Measurements from ENCODE around the gene CNTNAP4.

The CNTNAP4 gene

DNA sequence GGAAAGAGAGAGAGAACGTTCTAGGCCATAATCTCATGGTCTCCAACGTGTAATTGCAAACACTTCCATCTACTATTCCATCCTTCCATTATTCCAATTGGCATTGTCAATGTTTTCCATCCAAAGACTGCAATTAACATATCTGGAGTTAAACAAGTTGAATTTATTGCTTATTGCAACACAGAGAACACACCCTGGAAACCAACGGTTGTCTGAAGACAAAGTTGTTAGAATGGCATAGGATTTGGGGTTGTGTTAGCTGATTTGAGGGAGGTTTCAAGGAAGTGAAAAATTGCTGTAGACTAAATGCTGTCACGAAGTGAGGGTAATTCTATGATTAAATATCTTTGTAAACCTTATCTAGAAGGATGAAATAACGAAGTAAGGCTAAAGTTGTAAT, 178.8 kb downstream of the CNTNAP4 start:
- Histone ChIP-seq H3K27me3 (replicated peaks) (no peaks in the 10 kb centered on the region), H3K27ac (no peak overlapping the region), H3K36me3 (replicated peaks) (no peaks in the 10 kb centered on the region), H3K4me3 (ENCODE audit: low read depth, low read length) (no peak overlapping the region)
- TF ChIP-seq, protein P1, sequence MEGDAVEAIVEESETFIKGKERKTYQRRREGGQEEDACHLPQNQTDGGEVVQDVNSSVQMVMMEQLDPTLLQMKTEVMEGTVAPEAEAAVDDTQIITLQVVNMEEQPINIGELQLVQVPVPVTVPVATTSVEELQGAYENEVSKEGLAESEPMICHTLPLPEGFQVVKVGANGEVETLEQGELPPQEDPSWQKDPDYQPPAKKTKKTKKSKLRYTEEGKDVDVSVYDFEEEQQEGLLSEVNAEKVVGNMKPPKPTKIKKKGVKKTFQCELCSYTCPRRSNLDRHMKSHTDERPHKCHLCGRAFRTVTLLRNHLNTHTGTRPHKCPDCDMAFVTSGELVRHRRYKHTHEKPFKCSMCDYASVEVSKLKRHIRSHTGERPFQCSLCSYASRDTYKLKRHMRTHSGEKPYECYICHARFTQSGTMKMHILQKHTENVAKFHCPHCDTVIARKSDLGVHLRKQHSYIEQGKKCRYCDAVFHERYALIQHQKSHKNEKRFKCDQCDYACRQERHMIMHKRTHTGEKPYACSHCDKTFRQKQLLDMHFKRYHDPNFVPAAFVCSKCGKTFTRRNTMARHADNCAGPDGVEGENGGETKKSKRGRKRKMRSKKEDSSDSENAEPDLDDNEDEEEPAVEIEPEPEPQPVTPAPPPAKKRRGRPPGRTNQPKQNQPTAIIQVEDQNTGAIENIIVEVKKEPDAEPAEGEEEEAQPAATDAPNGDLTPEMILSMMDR (IDR thresholded peaks at IDR 0.05; ENCODE audit: low read depth, low read length, missing control alignments), result no peak
- in situ Hi-C loops (cut with HindIII; ENCODE audit: low pct_ligation_motif_present, low sequenced_read_pairs), result no loop called here
- no peak for DNase-seq

- Histone ChIP-seq H3K4me3 (ENCODE audit: low read depth, low read length) (no peak overlapping the region), H3K27me3 (replicated peaks) (no peaks in the 10 kb centered on the region), H3K36me3 (replicated peaks) (no peaks in the 10 kb centered on the region), H3K27ac (no peak overlapping the region)
- TF ChIP-seq, protein P1 (IDR thresholded peaks at IDR 0.05; ENCODE audit: low read depth, low read length, missing control alignments), result no peak
- in situ Hi-C loops (cut with HindIII; ENCODE audit: low pct_ligation_motif_present, low sequenced_read_pairs), result no loop called here
- no peak for DNase-seq
These were observed 181.9 kb downstream of the CNTNAP4 start for GRCh38 chr16:76459111-76459510.

DNA sequence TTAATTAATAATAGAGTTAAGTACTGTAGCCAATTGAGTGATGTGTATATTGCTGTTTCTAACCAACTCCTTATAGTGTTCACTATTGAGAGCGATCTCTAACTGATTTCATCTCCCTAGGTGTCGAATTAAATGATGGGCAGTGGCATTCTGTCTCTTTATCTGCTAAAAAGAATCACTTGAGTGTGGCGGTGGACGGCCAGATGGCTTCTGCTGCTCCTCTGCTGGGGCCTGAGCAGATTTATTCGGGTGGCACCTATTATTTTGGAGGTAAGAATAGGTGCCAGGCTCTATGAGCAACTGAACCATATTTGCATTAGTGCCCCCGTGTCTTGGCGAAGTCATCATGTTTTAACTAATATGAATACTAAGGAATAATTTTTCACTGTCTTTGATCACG, 184.6 kb downstream of the CNTNAP4 start:
- Histone ChIP-seq H3K27ac (no peak overlapping the region), H3K4me3 (ENCODE audit: low read depth, low read length) (no peak overlapping the region), H3K36me3 (replicated peaks) (no peaks in the 10 kb centered on the region), H3K27me3 (replicated peaks) (no peaks in the 10 kb centered on the region)
- no peak for DNase-seq
- in situ Hi-C loops (cut with HindIII; ENCODE audit: low pct_ligation_motif_present, low sequenced_read_pairs), result no loop called here
- TF ChIP-seq, protein P1 (IDR thresholded peaks at IDR 0.05; ENCODE audit: low read depth, low read length, missing control alignments), result no peak

GRCh38 chr16:76464955-76465620, 187.9 kb downstream of the CNTNAP4 start:
- DNase-seq, result no peak
- no peaks in the 10 kb centered on the region for H3K27me3 ChIP-seq (replicated peaks)
- TF ChIP-seq, protein P1 (IDR thresholded peaks at IDR 0.05; ENCODE audit: low read depth, low read length, missing control alignments), result no peak
- in situ Hi-C loops (cut with HindIII; ENCODE audit: low pct_ligation_motif_present, low sequenced_read_pairs), result no loop called here
- H3K27ac ChIP-seq, result no peak overlapping the region
- H3K36me3 ChIP-seq (replicated peaks), result no peaks in the 10 kb centered on the region
- no peak overlapping the region for H3K4me3 ChIP-seq (ENCODE audit: low read depth, low read length)

- DNase-seq, result no peak
- Histone ChIP-seq H3K27ac (no peak overlapping the region), H3K36me3 (replicated peaks) (no peaks in the 10 kb centered on the region), H3K27me3 (replicated peaks) (no peaks in the 10 kb centered on the region), H3K4me3 (ENCODE audit: low read depth, low read length) (no peak overlapping the region)
- TF ChIP-seq, protein P1 (IDR thresholded peaks at IDR 0.05; ENCODE audit: low read depth, low read length, missing control alignments), result no peak
- in situ Hi-C loops (cut with HindIII; ENCODE audit: low pct_ligation_motif_present, low sequenced_read_pairs), result no loop called here
These were observed 189.7 kb downstream of the CNTNAP4 start for GRCh38 chr16:76466871-76467270.

GRCh38 chr16:76474048-76474447, 196.8 kb downstream of the CNTNAP4 start:
- H3K36me3 ChIP-seq (replicated peaks), result no peaks in the 10 kb centered on the region
- DNase-seq, result no peak
- no peak overlapping the region for H3K4me3 ChIP-seq (ENCODE audit: low read depth, low read length)
- no peak overlapping the region for H3K27ac ChIP-seq
- in situ Hi-C loops (cut with HindIII; ENCODE audit: low pct_ligation_motif_present, low sequenced_read_pairs), result no loop called here
- TF ChIP-seq, protein P1 (IDR thresholded peaks at IDR 0.05; ENCODE audit: low read depth, low read length, missing control alignments), result no peak
- no peaks in the 10 kb centered on the region for H3K27me3 ChIP-seq (replicated peaks)
